ENCODE measurements around the gene GDPD5.

The GDPD5 gene

GRCh38 chr11:75567971-75568370 lies 42.2 kb upstream of the GDPD5 start:
- TF ChIP-seq CTCF (IDR thresholded peaks at IDR 0.05; ENCODE audit: borderline replicate concordance, insufficient read depth, low read depth, low read length): no peak
- no peak overlapping the region for H3K4me3 ChIP-seq (ENCODE audit: low read depth, low read length)

GRCh38 chr11:75566763-75567279 lies 41.1 kb upstream of the GDPD5 start:
- TF ChIP-seq CTCF (IDR thresholded peaks at IDR 0.05; ENCODE audit: borderline replicate concordance, insufficient read depth, low read depth, low read length): no peak
- H3K4me3 ChIP-seq (ENCODE audit: low read depth, low read length): no peak overlapping the region

- TF ChIP-seq CTCF (IDR thresholded peaks at IDR 0.05; ENCODE audit: borderline replicate concordance, insufficient read depth, low read depth, low read length): no peak
- H3K4me3 ChIP-seq (ENCODE audit: low read depth, low read length): no peak overlapping the region
These were observed 40.4 kb upstream of the GDPD5 start for GRCh38 chr11:75565916-75566762.

- no peak for TF ChIP-seq CTCF (IDR thresholded peaks at IDR 0.05; ENCODE audit: borderline replicate concordance, insufficient read depth, low read depth, low read length)
- H3K4me3 ChIP-seq (ENCODE audit: low read depth, low read length): no peak overlapping the region
These were observed 39.6 kb upstream of the GDPD5 start for GRCh38 chr11:75565221-75565814.

GRCh38 chr11:75563978-75564552 lies 38.3 kb upstream of the GDPD5 start:
- no peak overlapping the region for H3K4me3 ChIP-seq (ENCODE audit: low read depth, low read length)

GRCh38 chr11:75563501-75563977 lies 37.8 kb upstream of the GDPD5 start:
- peak overlapping the region; percentile 54 for H3K4me3 ChIP-seq (ENCODE audit: low read depth, low read length)
- TF ChIP-seq CTCF (IDR thresholded peaks at IDR 0.05; ENCODE audit: borderline replicate concordance, insufficient read depth, low read depth, low read length): no peak

More at GRCh38 chr11:75563978-75564552, 38.3 kb upstream of the GDPD5 start:
- no peak for TF ChIP-seq CTCF (IDR thresholded peaks at IDR 0.05; ENCODE audit: borderline replicate concordance, insufficient read depth, low read depth, low read length)

Data from GM12875 (cell line).